Mesendoderm (in vitro differentiated cells): ENCODE data around the gene ASIC2.

Experiments
- DNase-seq: peaks from one replicate; pipeline ENCODE4 v3.0.0; 2013
- H2AK5ac ChIP-seq: 2 replicates; pipeline ENCODE4 v1.6.1; 2013; ENCODE audit warnings: low read length, inconsistent platforms
- H2BK120ac ChIP-seq: 2 replicates; pipeline ENCODE4 v1.6.1; 2013; ENCODE audit warnings: low read depth, mild to moderate bottlenecking, low read length, moderate library complexity, mixed read lengths
- H2BK15ac ChIP-seq: replicated peaks from 2 replicates; pipeline ENCODE4 v1.6.1; 2013; ENCODE audit warnings: low read depth, mild to moderate bottlenecking, moderate library complexity
- H2BK5ac ChIP-seq: 2 replicates; pipeline ENCODE4 v1.6.1; 2013; ENCODE audit warnings: low read length, inconsistent platforms
- H3K18ac ChIP-seq: 2 replicates; pipeline ENCODE4 v1.6.1; 2013; ENCODE audit warnings: mild to moderate bottlenecking, low read length, mixed read lengths
- H3K23ac ChIP-seq: one replicate; pipeline ENCODE4 v1.6.1; 2013; ENCODE audit warnings: low read length
- H3K27ac ChIP-seq: 2 replicates; pipeline ENCODE4 v1.5.1; 2013; ENCODE audit warnings: low read depth, mild to moderate bottlenecking, inconsistent platforms, low read length, moderate library complexity
- H3K27me3 ChIP-seq: 2 replicates; pipeline ENCODE4 v1.6.1; 2013; ENCODE audit warnings: low read length, control low read depth, mild to moderate bottlenecking, inconsistent platforms; ENCODE audit not compliant: insufficient read depth, poor library complexity
- H3K36me3 ChIP-seq: 2 replicates; pipeline ENCODE4 v1.6.1; 2013; ENCODE audit warnings: low read length, inconsistent platforms; ENCODE audit not compliant: control insufficient read depth, insufficient read depth
- H3K4ac ChIP-seq: one replicate; pipeline ENCODE4 v1.6.1; 2013; ENCODE audit warnings: low read depth, mild to moderate bottlenecking, low read length, moderate library complexity
- H3K4me1 ChIP-seq: 2 replicates; pipeline ENCODE4 v1.6.1; 2013; ENCODE audit warnings: low read depth, low read length, inconsistent platforms; ENCODE audit not compliant: control insufficient read depth
- H3K4me2 ChIP-seq: 2 replicates; pipeline ENCODE4 v1.6.1; 2013; ENCODE audit warnings: low read length
- H3K4me3 ChIP-seq: 2 replicates; pipeline ENCODE4 v1.5.1; 2013; ENCODE audit warnings: mild to moderate bottlenecking, low read length
- H3K56ac ChIP-seq: one replicate; pipeline ENCODE4 v1.6.1; 2013; ENCODE audit warnings: low read length
- H3K79me1 ChIP-seq: 2 replicates; pipeline ENCODE4 v1.6.1; 2013; ENCODE audit warnings: low read length, inconsistent platforms
- H3K79me2 ChIP-seq: 2 replicates; pipeline ENCODE4 v1.6.1; 2013; ENCODE audit warnings: mild to moderate bottlenecking, low read length; ENCODE audit not compliant: control insufficient read depth, insufficient read depth
- H3K9ac ChIP-seq: 2 replicates; pipeline ENCODE4 v1.6.1; 2013; ENCODE audit warnings: low read length, inconsistent platforms
- H4K5ac ChIP-seq: one replicate; pipeline ENCODE4 v1.6.1; 2013; ENCODE audit warnings: low read length
- H4K8ac ChIP-seq: one replicate; pipeline ENCODE4 v1.6.1; 2013; ENCODE audit warnings: low read depth, mild to moderate bottlenecking, control low read depth, low read length, moderate library complexity
- WGBS: extraction: QIAGEN DNeasy Blood & Tissue Kit; methylation state at CpG from one replicate; pipeline ENCODE4 v1.1.7; 2013; ENCODE audit warnings: low lambda C conversion rate, missing lambda C conversion rate; ENCODE audit not compliant: insufficient coverage; ENCODE audit errors: extremely low coverage; 5-methylcytosine and 5-hydroxymethylcytosine counted together

The ASIC2 gene

DNA sequence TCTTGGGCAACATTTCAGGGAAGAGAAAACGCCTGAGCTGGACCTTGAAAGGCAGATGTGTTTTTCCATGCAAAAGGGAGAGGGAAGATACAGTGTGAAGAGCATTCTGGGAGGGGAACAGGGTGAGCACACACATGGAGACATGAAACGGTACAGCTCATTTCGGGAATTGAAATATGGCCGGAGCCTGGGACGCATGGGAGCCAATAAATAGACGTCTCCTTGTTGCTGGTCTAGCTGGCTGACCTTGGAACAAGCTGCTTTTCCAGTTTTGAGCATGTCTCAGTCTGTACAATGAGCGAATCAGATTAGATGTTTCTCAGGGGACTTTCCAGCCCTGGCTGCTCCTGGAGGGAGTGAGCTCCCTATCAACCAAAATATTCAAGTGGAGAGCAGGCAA is 63.6 kb downstream of the ASIC2 start:
- Histone ChIP-seq H3K27me3 (no peaks in the 10 kb centered on the region), H3K4ac (no peak overlapping the region), H3K79me1 (no peaks in the 10 kb centered on the region), H3K4me2 (no peak overlapping the region), H2BK15ac (no peak overlapping the region), H3K9ac (no peak overlapping the region), H3K23ac (no peak overlapping the region), H4K5ac (no peak overlapping the region), H4K8ac (no peak overlapping the region), H3K18ac (no peak overlapping the region), H3K4me1 (no peaks in the 10 kb centered on the region), H2BK120ac (no peak overlapping the region), H3K4me3 (no peak overlapping the region), H3K36me3 (no peaks in the 10 kb centered on the region), H3K56ac (no peak overlapping the region), H2BK5ac (no peak overlapping the region), H3K27ac (no peak overlapping the region), H3K79me2 (no peaks in the 10 kb centered on the region), H2AK5ac (no peak overlapping the region)
- no CpG with 5 or more reads among the region's 7 CpGs for WGBS
- DNase-seq: no peak

- no peak overlapping the region for H4K8ac ChIP-seq
- WGBS: no CpG with 5 or more reads among the region's 5 CpGs
- H2AK5ac ChIP-seq: no peak overlapping the region
Measured at GRCh38 chr17:33229028-33229427, 64.1 kb downstream of the ASIC2 start.

GRCh38 chr17:33228548-33228947 is 64.5 kb downstream of the ASIC2 start:
- no peaks in the 10 kb centered on the region for H3K79me1 ChIP-seq
- H4K8ac ChIP-seq: no peak overlapping the region
- no peaks in the 10 kb centered on the region for H3K79me2 ChIP-seq
- no peak overlapping the region for H4K5ac ChIP-seq
- H3K4ac ChIP-seq: no peak overlapping the region
- H3K27ac ChIP-seq: no peak overlapping the region
- no peak overlapping the region for H3K23ac ChIP-seq
- no peak overlapping the region for H2BK15ac ChIP-seq
- WGBS: no CpG with 5 or more reads among the region's 5 CpGs
- DNase-seq: no peak
- no peaks in the 10 kb centered on the region for H3K36me3 ChIP-seq
- H2AK5ac ChIP-seq: no peak overlapping the region
- H3K18ac ChIP-seq: no peak overlapping the region
- H3K4me3 ChIP-seq: no peak overlapping the region
- H3K4me2 ChIP-seq: no peak overlapping the region
- no peak overlapping the region for H3K9ac ChIP-seq
- H2BK5ac ChIP-seq: no peak overlapping the region
- no peak overlapping the region for H3K56ac ChIP-seq
- H2BK120ac ChIP-seq: no peak overlapping the region
- no peaks in the 10 kb centered on the region for H3K27me3 ChIP-seq
- no peaks in the 10 kb centered on the region for H3K4me1 ChIP-seq

More at GRCh38 chr17:33229028-33229427, 64.1 kb downstream of the ASIC2 start:
- Histone ChIP-seq H3K27ac (no peak overlapping the region), H2BK5ac (no peak overlapping the region), H3K4me1 (no peaks in the 10 kb centered on the region), H4K5ac (no peak overlapping the region), H3K27me3 (no peaks in the 10 kb centered on the region), H3K56ac (no peak overlapping the region), H3K4me3 (no peak overlapping the region), H2BK120ac (no peak overlapping the region), H3K4me2 (no peak overlapping the region), H3K9ac (no peak overlapping the region), H3K36me3 (no peaks in the 10 kb centered on the region), H3K79me1 (no peaks in the 10 kb centered on the region), H2BK15ac (no peak overlapping the region), H3K79me2 (no peaks in the 10 kb centered on the region), H3K23ac (no peak overlapping the region), H3K4ac (no peak overlapping the region), H3K18ac (no peak overlapping the region)
- DNase-seq: no peak

DNA sequence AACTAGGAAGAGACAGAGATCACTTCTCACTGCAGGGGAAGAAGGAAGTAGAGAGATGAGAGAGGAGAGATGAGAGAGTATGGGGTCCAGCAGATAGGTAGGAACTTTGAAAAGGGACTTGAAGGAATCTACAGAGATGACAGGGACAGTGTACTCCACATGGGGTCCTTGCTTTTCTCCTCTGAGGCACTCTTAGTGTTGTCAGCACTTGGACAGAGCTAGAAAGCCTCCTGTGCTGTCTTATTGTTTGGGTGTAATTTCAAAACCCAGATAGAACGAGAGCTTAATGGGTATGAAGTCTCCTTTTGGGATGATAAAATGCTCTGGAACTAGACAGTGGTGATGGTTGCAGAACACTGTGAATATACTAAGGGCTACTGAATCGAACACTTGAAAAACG is 65.2 kb downstream of the ASIC2 start:
- H3K79me1 ChIP-seq: no peaks in the 10 kb centered on the region
- H3K23ac ChIP-seq: no peak overlapping the region
- no peak overlapping the region for H2BK15ac ChIP-seq
- H3K27me3 ChIP-seq: no peaks in the 10 kb centered on the region
- H3K9ac ChIP-seq: no peak overlapping the region
- no peak overlapping the region for H2AK5ac ChIP-seq
- DNase-seq: no peak
- no peak overlapping the region for H3K4me2 ChIP-seq
- H3K4me1 ChIP-seq: no peaks in the 10 kb centered on the region
- H3K4ac ChIP-seq: no peak overlapping the region
- no peak overlapping the region for H3K4me3 ChIP-seq
- WGBS: no CpG with 5 or more reads among the region's 3 CpGs
- H3K36me3 ChIP-seq: no peaks in the 10 kb centered on the region
- H4K8ac ChIP-seq: no peak overlapping the region
- no peak overlapping the region for H3K18ac ChIP-seq
- H4K5ac ChIP-seq: no peak overlapping the region
- H2BK120ac ChIP-seq: no peak overlapping the region
- H3K27ac ChIP-seq: no peak overlapping the region
- no peak overlapping the region for H2BK5ac ChIP-seq
- H3K79me2 ChIP-seq: no peaks in the 10 kb centered on the region
- no peak overlapping the region for H3K56ac ChIP-seq

- Histone ChIP-seq H3K27me3 (no peaks in the 10 kb centered on the region), H3K27ac (no peak overlapping the region), H2BK5ac (no peak overlapping the region)
Measured at GRCh38 chr17:33225994-33226393, 67.1 kb downstream of the ASIC2 start.

GRCh38 chr17:33225509-33225908 is 67.6 kb downstream of the ASIC2 start:
- WGBS: no CpG with 5 or more reads among the region's 1 CpG
- Histone ChIP-seq H2BK15ac (no peak overlapping the region), H2BK120ac (no peak overlapping the region), H4K5ac (no peak overlapping the region), H3K36me3 (no peaks in the 10 kb centered on the region), H3K18ac (no peak overlapping the region), H3K4me3 (no peak overlapping the region), H3K23ac (no peak overlapping the region), H4K8ac (no peak overlapping the region), H3K79me2 (no peaks in the 10 kb centered on the region), H3K4ac (no peak overlapping the region), H3K79me1 (no peaks in the 10 kb centered on the region), H3K27me3 (no peaks in the 10 kb centered on the region), H3K56ac (no peak overlapping the region), H2BK5ac (no peak overlapping the region), H3K4me1 (no peaks in the 10 kb centered on the region), H3K4me2 (no peak overlapping the region), H2AK5ac (no peak overlapping the region), H3K9ac (no peak overlapping the region), H3K27ac (no peak overlapping the region)
- no peak for DNase-seq

More at GRCh38 chr17:33225994-33226393, 67.1 kb downstream of the ASIC2 start:
- no peaks in the 10 kb centered on the region for H3K79me1 ChIP-seq
- H3K9ac ChIP-seq: no peak overlapping the region
- no peak overlapping the region for H4K5ac ChIP-seq
- H3K4me1 ChIP-seq: no peaks in the 10 kb centered on the region
- no peak for DNase-seq
- no peak overlapping the region for H3K4ac ChIP-seq
- H3K79me2 ChIP-seq: no peaks in the 10 kb centered on the region
- H2AK5ac ChIP-seq: no peak overlapping the region
- no peak overlapping the region for H3K4me2 ChIP-seq
- H3K23ac ChIP-seq: no peak overlapping the region
- H2BK120ac ChIP-seq: no peak overlapping the region
- no peak overlapping the region for H2BK15ac ChIP-seq
- H3K36me3 ChIP-seq: no peaks in the 10 kb centered on the region
- no peak overlapping the region for H3K18ac ChIP-seq
- H4K8ac ChIP-seq: no peak overlapping the region
- no peak overlapping the region for H3K4me3 ChIP-seq
- no peak overlapping the region for H3K56ac ChIP-seq
